Heart right ventricle (tissue), 16 donors: Measurements from ENCODE around the gene CYRIA. TPM values are rescaled to one million over a fixed set of nuclear protein-coding genes. Genes with fewer than 3 reads are reported as not detected.

Experiments used
- ATAC-seq, 8 donors: fragments of 200-7000 bp; cut with Tn5 transposase; one replicate each; pipeline ENCODE4 v1.9.1; 2020; ENCODE audit warnings: mild to moderate bottlenecking in 8 of 8, moderate library complexity in 8 of 8, moderate number of reproducible peaks in 1 of 8
- DNase-seq, 2 donors: peaks; one replicate each; pipeline ENCODE4 v3.0.0-alpha.2; 2020
- H3K27ac ChIP-seq, 10 donors: fragments of 200-600 bp; sonication (generic) in 2 of 10; one replicate each; pipeline versions ENCODE4 v1.5.0 to v1.8.0; 2020 to 2022; ENCODE audit warnings: mild to moderate bottlenecking in 3 of 10
- H3K27me3 ChIP-seq, 7 donors: fragments of 200-600 bp; one replicate each; pipeline ENCODE4 v1.8.0; 2021 to 2022; ENCODE audit warnings: mild to moderate bottlenecking in 2 of 7
- H3K36me3 ChIP-seq, 9 donors: fragments of 200-600 bp; sonication (generic) in 1 of 9; one replicate each; pipeline versions ENCODE4 v1.5.0 to v1.8.0; 2020 to 2022; ENCODE audit warnings: mild to moderate bottlenecking in 2 of 9
- H3K4me1 ChIP-seq, 9 donors: fragments of 200-600 bp; sonication (generic) in 1 of 9; one replicate each; pipeline versions ENCODE4 v1.5.0 to v1.8.0; 2020 to 2022; ENCODE audit warnings: mild to moderate bottlenecking in 4 of 9
- H3K4me3 ChIP-seq, 10 donors: fragments of 200-600 bp; sonication (generic) in 2 of 10; one replicate each; pipeline versions ENCODE4 v1.5.0 to v1.8.0; 2020 to 2022; ENCODE audit warnings: mild to moderate bottlenecking in 7 of 10, moderate library complexity in 2 of 10
- H3K9me3 ChIP-seq, 11 donors: fragments of 200-600 bp in 10 of 11; sonication (generic) in 2 of 11; one replicate each; pipeline versions ENCODE4 v1.5.0 to v1.8.0; 2013 to 2022; ENCODE audit warnings: mild to moderate bottlenecking in 2 of 11, control low read depth in 1 of 11, moderate library complexity in 1 of 11
- CTCF ChIP-seq, 9 donors: fragments of 200-600 bp; sonication (generic) in 2 of 9; IDR thresholded peaks; one replicate each; pipeline versions ENCODE4 v1.5.0 to v1.8.0; 2021 to 2022; ENCODE audit warnings: antibody characterized with exemption in 9 of 9, mild to moderate bottlenecking in 5 of 9, moderate library complexity in 1 of 9
- WGBS, 2 donors: extraction: QIAGEN DNeasy Blood & Tissue Kit; methylation state at CpG; one replicate each; pipeline ENCODE4 v1.1.7; 2013; ENCODE audit warnings: inconsistent platforms in 1 of 2; 5-methylcytosine and 5-hydroxymethylcytosine counted together
- intact Hi-C, 10 donors: fragments of 100-400 bp; cut with DNase I; formaldehyde crosslinking; loops; one replicate each; pipeline versions ENCODE4 v1.11.1 to v1.14.2; 2022
- polyA plus RNA-seq, 2 donors: library from polyadenylated mRNA; stranded (reverse); fragments of 200-250 nt; gene quantifications; one replicate each; pipeline ENCODE4 v1.2.3, GENCODE V29; 2013
- total RNA-seq, 10 donors: library from RNA; stranded (reverse); fragmentation: NEBNext Ultra II Directional in 3 of 10; extraction: Animal tissue kit (Norgen Biotek cat#: 25700) in 3 of 10; gene quantifications; one replicate each; pipeline versions ENCODE4 v1.2.1 to v1.2.4, GENCODE V29; 2021 to 2023
- donor health status: Arrhythmogenic right ventricular cardiomyopathy.
- donor health status: ischemic (EF 13 %, LVEDD 7.1; RV severe dilation, severe dysfunction).
- donor health status: healthy with polysubstance abuse.
- donor health status: DM: no; HTN: yes; CAD: no.
- donor health status: DM: no; HTN: no; CAD: no.
- donor health status: ischemic (EF 25% LVEDD 6.9; RV normal size, moderate dysfunction).
- donor health status: ischemic (EF 25% LVEDD 5.7; RV mildly dilated, moderate dysfunction).
- donor health status: healthy.
- donor health status: DM: yes; HTN: yes; CAD: no.
- donor health status: Ischemic cardiomyopathy.
- donor health status: ischemic (EF 35%, LVEDD 5.7; RV mildly dilated, moderate dysfunction).
- donor health status: nonischemic (EF 11% LVEDD 7.7; RV severe dilation, severe dysfunction).
- donor health status: DM: yes; HTN: yes; CAD: no.
- donor health status: PGD.
- donor health status: ischemic (EF 29% LVEDD 5.4; RV normal size, mild dysfunction).
- donor health status: nonischemic (EF 23%, LVEDD 6.1; RV moderate dilation, normal function).

The CYRIA gene
- total and polyA plus RNA-seq, 12 donors = 1.2 to 10.6 (median 3.1) TPM

DNA sequence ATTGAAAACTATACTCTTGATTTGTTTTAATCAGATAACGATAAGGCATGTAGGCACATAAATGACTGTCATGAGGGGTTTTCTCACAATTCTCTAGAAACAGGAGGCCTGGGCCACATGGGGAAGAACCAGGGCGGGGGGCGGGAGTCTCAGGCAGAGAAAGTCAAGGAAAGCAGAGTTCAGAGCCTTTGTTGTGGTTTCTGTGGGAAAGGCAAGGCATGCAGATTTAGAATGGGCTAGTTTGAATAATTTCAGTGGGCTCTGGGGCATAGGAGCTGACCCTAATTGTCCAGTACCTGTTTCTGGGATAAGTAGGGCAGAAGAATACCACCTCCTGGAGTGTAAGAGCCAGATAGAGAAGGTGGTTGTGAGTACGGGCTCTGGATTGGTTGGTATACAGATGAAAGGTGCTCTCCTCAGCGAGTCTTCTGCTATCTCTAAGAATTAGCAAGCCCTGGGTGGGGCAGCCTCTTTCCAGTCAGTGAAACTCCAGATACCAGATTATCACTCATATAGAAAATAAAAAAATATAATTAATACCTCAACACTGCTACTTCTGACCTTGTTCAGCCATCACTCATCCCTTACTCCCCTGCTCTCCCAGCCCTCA, 41.5 kb upstream of the CYRIA start:
- H3K4me3 ChIP-seq = no peak overlapping the region
- WGBS, 2 donors = 86 to 91% methylated on average over 5 of the region's 5 CpGs

GRCh38 chr2:16700551-16701259, 35.1 kb upstream of the CYRIA start:
- Histone ChIP-seq H3K36me3 (no peaks in the 10 kb centered on the region), H3K4me1 (no peaks in the 10 kb centered on the region), H3K27me3 (no peaks in the 10 kb centered on the region), H3K9me3 (peaks cover 0 to 20% (median 0%) of the 10 kb centered on the region in 11 donors), H3K27ac (no peak overlapping the region), H3K4me3 (no peak overlapping the region)
- intact Hi-C loops = no loop called here
- DNase-seq (no peak), ATAC-seq (no peak)
- TF ChIP-seq CTCF (IDR thresholded peaks at IDR 0.05) = no peak
- WGBS, 2 donors = 74 to 79% methylated on average over 11 of the region's 11 CpGs

More for the DNA sequence above, 41.5 kb upstream of the CYRIA start:
- Histone ChIP-seq H3K36me3 (no peaks in the 10 kb centered on the region), H3K27me3 (peaks cover 0 to 6% (median 0%) of the 10 kb centered on the region in 7 donors), H3K27ac (no peak overlapping the region), H3K9me3 (peaks cover 0 to 12% (median 0%) of the 10 kb centered on the region in 11 donors), H3K4me1 (no peaks in the 10 kb centered on the region)
- no peak for TF ChIP-seq CTCF (IDR thresholded peaks at IDR 0.05)
- intact Hi-C loops = no loop called here
- ATAC-seq = no peak
- no peak for DNase-seq

- Histone ChIP-seq H3K36me3 (no peaks in the 10 kb centered on the region), H3K4me3 (no peak overlapping the region), H3K4me1 (no peaks in the 10 kb centered on the region), H3K27ac (no peak overlapping the region), H3K9me3 (peaks cover 0 to 9% (median 0%) of the 10 kb centered on the region in 11 donors), H3K27me3 (peaks cover 0 to 7% (median 0%) of the 10 kb centered on the region in 7 donors)
- 67 to 71% methylated on average over 4 of the region's 4 CpGs for WGBS, 2 donors
- no peak for DNase-seq
- no peak for TF ChIP-seq CTCF (IDR thresholded peaks at IDR 0.05)
- ATAC-seq = no peak
- intact Hi-C loops = no loop called here
Measured at GRCh38 chr2:16693854-16694253, 28.2 kb upstream of the CYRIA start.

- WGBS, 2 donors = 76 to 77% methylated on average over 7 of the region's 7 CpGs
- TF ChIP-seq CTCF (IDR thresholded peaks at IDR 0.05) = no peak
- Histone ChIP-seq H3K36me3 (no peaks in the 10 kb centered on the region), H3K27ac (no peak overlapping the region), H3K4me3 (no peak overlapping the region), H3K4me1 (no peaks in the 10 kb centered on the region), H3K27me3 (peaks cover 0 to 7% (median 0%) of the 10 kb centered on the region in 7 donors), H3K9me3 (no peaks in the 10 kb centered on the region)
- DNase-seq = no peak
- intact Hi-C loops = no loop called here
- no peak for ATAC-seq
Measured at GRCh38 chr2:16691261-16691660, 25.6 kb upstream of the CYRIA start.
